DOHH2 (cell line): ENCODE measurements around the gene GALNT18.

Experiments used
- EZH2phosphoT487 ChIP-seq: fragments of 200-600 bp; sonication (generic); IDR thresholded peaks from 2 replicates; pipeline ENCODE4 v1.6.1; 2017; ENCODE audit warnings: borderline replicate concordance, mild to moderate bottlenecking, antibody characterized with exemption, low read length, moderate library complexity, mixed read lengths
- TF ChIP-seq, protein P1 (sequence below): fragments of 200-600 bp; sonication (generic); IDR thresholded peaks from one replicate; pipeline ENCODE4 v1.5.1; 2014; ENCODE audit warnings: antibody characterized with exemption, mild to moderate bottlenecking, low read depth, low read length; ENCODE audit not compliant: poor library complexity, severe bottlenecking

DNA sequence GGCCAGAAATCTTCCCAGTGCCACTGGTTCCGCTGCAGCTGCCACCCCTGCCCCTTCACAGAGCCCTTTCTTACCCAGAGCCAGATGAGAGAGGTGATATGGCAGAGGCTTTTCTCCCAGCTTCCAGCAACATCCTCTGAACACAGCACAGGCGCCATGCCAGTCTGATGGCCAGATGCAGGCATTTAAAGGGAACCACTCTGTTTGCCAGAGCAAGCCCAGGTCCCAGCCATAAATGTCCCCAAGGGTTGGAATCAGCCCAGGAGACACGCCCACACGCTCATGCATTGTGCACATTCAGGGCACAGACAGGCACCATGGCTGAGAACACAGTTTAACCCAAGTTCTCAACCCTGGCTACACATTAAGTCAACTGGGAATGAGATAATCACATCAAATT is 154.5 kb downstream of the GALNT18 start:
- TF ChIP-seq, protein P1, sequence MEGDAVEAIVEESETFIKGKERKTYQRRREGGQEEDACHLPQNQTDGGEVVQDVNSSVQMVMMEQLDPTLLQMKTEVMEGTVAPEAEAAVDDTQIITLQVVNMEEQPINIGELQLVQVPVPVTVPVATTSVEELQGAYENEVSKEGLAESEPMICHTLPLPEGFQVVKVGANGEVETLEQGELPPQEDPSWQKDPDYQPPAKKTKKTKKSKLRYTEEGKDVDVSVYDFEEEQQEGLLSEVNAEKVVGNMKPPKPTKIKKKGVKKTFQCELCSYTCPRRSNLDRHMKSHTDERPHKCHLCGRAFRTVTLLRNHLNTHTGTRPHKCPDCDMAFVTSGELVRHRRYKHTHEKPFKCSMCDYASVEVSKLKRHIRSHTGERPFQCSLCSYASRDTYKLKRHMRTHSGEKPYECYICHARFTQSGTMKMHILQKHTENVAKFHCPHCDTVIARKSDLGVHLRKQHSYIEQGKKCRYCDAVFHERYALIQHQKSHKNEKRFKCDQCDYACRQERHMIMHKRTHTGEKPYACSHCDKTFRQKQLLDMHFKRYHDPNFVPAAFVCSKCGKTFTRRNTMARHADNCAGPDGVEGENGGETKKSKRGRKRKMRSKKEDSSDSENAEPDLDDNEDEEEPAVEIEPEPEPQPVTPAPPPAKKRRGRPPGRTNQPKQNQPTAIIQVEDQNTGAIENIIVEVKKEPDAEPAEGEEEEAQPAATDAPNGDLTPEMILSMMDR = no peak
- no peak for TF ChIP-seq EZH2phosphoT487
